ENCODE results near the gene FHL2.
"Not testable (repeated sequence)": the region's sequence is repeated elsewhere in the genome, so short reads cannot be mapped to it uniquely, and the experiment has no call there.

FHL2 gene

GRCh38 chr2:105398336-105399206 is at the start of gene FHL2:
TSS of gene FHL2 (minus strand) at chr2:105399051. CDS start at chr2:105386516, 12,535 bp downstream.
- DNase-seq = peak; percentile 73

GRCh38 chr2:105447476-105447875 is 48.6 kb upstream of the FHL2 start:
- DNase-seq = no peak

- DNase-seq = no peak
These were observed 47.6 kb upstream of the FHL2 start for GRCh38 chr2:105446501-105446900.

- no peak for DNase-seq
These were observed 47.1 kb upstream of the FHL2 start for GRCh38 chr2:105445976-105446375.

- DNase-seq = no peak
These were observed 46.6 kb upstream of the FHL2 start for GRCh38 chr2:105445498-105445897.

GRCh38 chr2:105443617-105444598 is 45.1 kb upstream of the FHL2 start:
- DNase-seq = no peak

- no peak for DNase-seq
These were observed 43.9 kb upstream of the FHL2 start for GRCh38 chr2:105442721-105443120.

GRCh38 chr2:105442056-105442455 is 43.2 kb upstream of the FHL2 start:
- no peak for DNase-seq

GRCh38 chr2:105439141-105439540 is 40.3 kb upstream of the FHL2 start:
- no peak for DNase-seq

- DNase-seq = no peak
These were observed 39.5 kb upstream of the FHL2 start for GRCh38 chr2:105438104-105438929.

- no peak for DNase-seq
These were observed 38.9 kb upstream of the FHL2 start for GRCh38 chr2:105437708-105438103.

GRCh38 chr2:105432749-105433148 is 33.9 kb upstream of the FHL2 start:
- no peak for DNase-seq

GRCh38 chr2:105432044-105432399 is 33.2 kb upstream of the FHL2 start:
- DNase-seq = no peak

GRCh38 chr2:105431367-105432043 is 32.7 kb upstream of the FHL2 start:
- no peak for DNase-seq

GRCh38 chr2:105428387-105429018 is 29.7 kb upstream of the FHL2 start:
- DNase-seq = no peak

- DNase-seq = no peak
These were observed 28.6 kb upstream of the FHL2 start for GRCh38 chr2:105427485-105427884.

- no peak for DNase-seq
These were observed 27.9 kb upstream of the FHL2 start for GRCh38 chr2:105426626-105427292.

GRCh38 chr2:105425936-105426625 is 27.2 kb upstream of the FHL2 start:
- no peak for DNase-seq

- not testable (repeated sequence) for DNase-seq
These were observed 26.0 kb upstream of the FHL2 start for GRCh38 chr2:105424836-105425235.

- no peak for DNase-seq
These were observed 23.9 kb upstream of the FHL2 start for GRCh38 chr2:105422801-105423200.
